ENCODE results near the gene PCYT1B. TPM values are rescaled to one million over a fixed set of nuclear protein-coding genes. Genes with fewer than 3 reads are reported as not detected.
A peak's percentile ranks its signal among the peaks of the same experiment; 100 is the strongest.
"Not testable (repeated sequence)": the region's sequence is repeated elsewhere in the genome, so short reads cannot be mapped to it uniquely, and the experiment has no call there.

PCYT1B gene
- total RNA-seq, 1 donor from 2014 or later = under 0.01 TPM

- DNase-seq (ENCODE audit: low read depth in 2 of 2) = no peak
These were observed 1.1 kb downstream of the PCYT1B start for GRCh38 chrX:24646006-24646405.

GRCh38 chrX:24643116-24643515 lies 4.0 kb downstream of the PCYT1B start:
- no peak for DNase-seq (ENCODE audit: low read depth in 2 of 2)

- DNase-seq (ENCODE audit: low read depth in 2 of 2) = no peak
These were observed 17.4 kb downstream of the PCYT1B start for GRCh38 chrX:24629701-24630100.

GRCh38 chrX:24619647-24620046 lies 27.5 kb downstream of the PCYT1B start:
- no peak for DNase-seq (ENCODE audit: low read depth in 2 of 2)

GRCh38 chrX:24610516-24610915 lies 36.6 kb downstream of the PCYT1B start:
- no peak for DNase-seq (ENCODE audit: low read depth in 2 of 2)

GRCh38 chrX:24607616-24608015 lies 39.5 kb downstream of the PCYT1B start:
- DNase-seq (ENCODE audit: low read depth in 2 of 2) = no peak

GRCh38 chrX:24605941-24606340 lies 41.2 kb downstream of the PCYT1B start:
- not testable (repeated sequence) for DNase-seq (ENCODE audit: low read depth in 2 of 2)

GRCh38 chrX:24603191-24603590 lies 44.0 kb downstream of the PCYT1B start:
- DNase-seq (ENCODE audit: low read depth in 2 of 2) = no peak

- no peak for DNase-seq (ENCODE audit: low read depth in 2 of 2)
These were observed 45.3 kb downstream of the PCYT1B start for GRCh38 chrX:24601858-24602257.

- no peak for DNase-seq (ENCODE audit: low read depth in 2 of 2)
These were observed 52.6 kb downstream of the PCYT1B start for GRCh38 chrX:24594501-24594900.

GRCh38 chrX:24590111-24590510 lies 57.0 kb downstream of the PCYT1B start:
- no peak for DNase-seq (ENCODE audit: low read depth in 2 of 2)

GRCh38 chrX:24577091-24577490 lies 70.1 kb downstream of the PCYT1B start:
- DNase-seq (ENCODE audit: low read depth in 2 of 2) = no peak

- DNase-seq (ENCODE audit: low read depth in 2 of 2) = no peak
These were observed 71.7 kb downstream of the PCYT1B start for GRCh38 chrX:24575496-24575895.

GRCh38 chrX:24574743-24575142 lies 72.4 kb downstream of the PCYT1B start:
- DNase-seq (ENCODE audit: low read depth in 2 of 2) = no peak

GRCh38 chrX:24567169-24567568 lies 80.0 kb downstream of the PCYT1B start:
- no peak for DNase-seq (ENCODE audit: low read depth in 2 of 2)

- DNase-seq (ENCODE audit: low read depth in 2 of 2) = no peak
These were observed 80.9 kb downstream of the PCYT1B start for GRCh38 chrX:24566240-24566639.

- no peak for DNase-seq (ENCODE audit: low read depth in 2 of 2)
These were observed 83.7 kb downstream of the PCYT1B start for GRCh38 chrX:24563291-24564010.

- peak; percentile 50 to 57 for DNase-seq (ENCODE audit: low read depth in 2 of 2)
These were observed 86.0 kb downstream of the PCYT1B start for GRCh38 chrX:24561121-24561520.

- no peak for DNase-seq (ENCODE audit: low read depth in 2 of 2)
These were observed 94.1 kb downstream of the PCYT1B start for GRCh38 chrX:24553011-24553410.

- no peak for DNase-seq (ENCODE audit: low read depth in 2 of 2)
These were observed 97.0 kb downstream of the PCYT1B start for GRCh38 chrX:24550166-24550565.

- no peak for DNase-seq (ENCODE audit: low read depth in 2 of 2)
These were observed 99.2 kb downstream of the PCYT1B start for GRCh38 chrX:24547961-24548360.

GRCh38 chrX:24542756-24543155 lies 104.4 kb downstream of the PCYT1B start:
- peak in 1 of 2 donors; percentile 83 for DNase-seq (ENCODE audit: low read depth in 2 of 2)

- no peak for DNase-seq (ENCODE audit: low read depth in 2 of 2)
These were observed 110.6 kb downstream of the PCYT1B start for GRCh38 chrX:24536551-24536950.

GRCh38 chrX:24528605-24529004 lies 118.5 kb downstream of the PCYT1B start:
- DNase-seq (ENCODE audit: low read depth in 2 of 2) = no peak

Measured in lung microvascular endothelial cell (primary cell).